PFSK-1 (cell line): ENCODE measurements around the gene ARHGAP12.

Source experiments
- FOXP2 ChIP-seq: optimal IDR thresholded peaks from 2 replicates; pipeline ENCODE3; 2011; ENCODE audit warnings: borderline replicate concordance, control low read depth, inconsistent platforms; ENCODE audit not compliant: insufficient read depth; ENCODE audit errors: extremely low read length, extremely low read depth
- POLR2AphosphoS5 ChIP-seq: IDR thresholded peaks from 2 replicates; pipeline ENCODE4 v1.6.1; 2012; ENCODE audit warnings: low read depth, mild to moderate bottlenecking, control low read depth, low read length, moderate library complexity
- SIN3A ChIP-seq: IDR thresholded peaks from 2 replicates; pipeline ENCODE4 v1.6.1; 2012; ENCODE audit warnings: mild to moderate bottlenecking, low read length, moderate library complexity, borderline replicate concordance; ENCODE audit not compliant: insufficient read depth
- TAF1 ChIP-seq: IDR thresholded peaks from 2 replicates; pipeline ENCODE4 v1.6.1; 2012; ENCODE audit warnings: low read length, control low read depth, borderline replicate concordance; ENCODE audit not compliant: insufficient read depth
- TF ChIP-seq, protein P1 (sequence below), 2 experiments: IDR thresholded peaks; 2 replicates each; pipeline versions ENCODE4 v1.6.1 to v1.8.0; 2011 to 2012; ENCODE audit warnings: low read depth in 2 of 2, low read length in 2 of 2, control low read depth in 1 of 2, inconsistent platforms in 1 of 2, mild to moderate bottlenecking in 1 of 2, moderate library complexity in 1 of 2; ENCODE audit not compliant: insufficient read depth in 1 of 2

ARHGAP12 gene

GRCh38 chr10:31936086-31936485 lies 7.5 kb upstream of the ARHGAP12 start:
- TF ChIP-seq, protein P1, sequence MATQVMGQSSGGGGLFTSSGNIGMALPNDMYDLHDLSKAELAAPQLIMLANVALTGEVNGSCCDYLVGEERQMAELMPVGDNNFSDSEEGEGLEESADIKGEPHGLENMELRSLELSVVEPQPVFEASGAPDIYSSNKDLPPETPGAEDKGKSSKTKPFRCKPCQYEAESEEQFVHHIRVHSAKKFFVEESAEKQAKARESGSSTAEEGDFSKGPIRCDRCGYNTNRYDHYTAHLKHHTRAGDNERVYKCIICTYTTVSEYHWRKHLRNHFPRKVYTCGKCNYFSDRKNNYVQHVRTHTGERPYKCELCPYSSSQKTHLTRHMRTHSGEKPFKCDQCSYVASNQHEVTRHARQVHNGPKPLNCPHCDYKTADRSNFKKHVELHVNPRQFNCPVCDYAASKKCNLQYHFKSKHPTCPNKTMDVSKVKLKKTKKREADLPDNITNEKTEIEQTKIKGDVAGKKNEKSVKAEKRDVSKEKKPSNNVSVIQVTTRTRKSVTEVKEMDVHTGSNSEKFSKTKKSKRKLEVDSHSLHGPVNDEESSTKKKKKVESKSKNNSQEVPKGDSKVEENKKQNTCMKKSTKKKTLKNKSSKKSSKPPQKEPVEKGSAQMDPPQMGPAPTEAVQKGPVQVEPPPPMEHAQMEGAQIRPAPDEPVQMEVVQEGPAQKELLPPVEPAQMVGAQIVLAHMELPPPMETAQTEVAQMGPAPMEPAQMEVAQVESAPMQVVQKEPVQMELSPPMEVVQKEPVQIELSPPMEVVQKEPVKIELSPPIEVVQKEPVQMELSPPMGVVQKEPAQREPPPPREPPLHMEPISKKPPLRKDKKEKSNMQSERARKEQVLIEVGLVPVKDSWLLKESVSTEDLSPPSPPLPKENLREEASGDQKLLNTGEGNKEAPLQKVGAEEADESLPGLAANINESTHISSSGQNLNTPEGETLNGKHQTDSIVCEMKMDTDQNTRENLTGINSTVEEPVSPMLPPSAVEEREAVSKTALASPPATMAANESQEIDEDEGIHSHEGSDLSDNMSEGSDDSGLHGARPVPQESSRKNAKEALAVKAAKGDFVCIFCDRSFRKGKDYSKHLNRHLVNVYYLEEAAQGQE (IDR thresholded peaks at IDR 0.05; ENCODE audit: insufficient read depth in 1 of 2, low read depth in 2 of 2, low read length in 2 of 2) = no peak
- TF ChIP-seq POLR2AphosphoS5 (no peak), FOXP2 (no peak), SIN3A (no peak), TAF1 (no peak)

GRCh38 chr10:31935678-31936077 lies 7.0 kb upstream of the ARHGAP12 start:
- TF ChIP-seq TAF1 (no peak), SIN3A (no peak), POLR2AphosphoS5 (no peak), FOXP2 (no peak)
- TF ChIP-seq, protein P1 (IDR thresholded peaks at IDR 0.05; ENCODE audit: insufficient read depth in 1 of 2, low read depth in 2 of 2, low read length in 2 of 2) = no peak

DNA sequence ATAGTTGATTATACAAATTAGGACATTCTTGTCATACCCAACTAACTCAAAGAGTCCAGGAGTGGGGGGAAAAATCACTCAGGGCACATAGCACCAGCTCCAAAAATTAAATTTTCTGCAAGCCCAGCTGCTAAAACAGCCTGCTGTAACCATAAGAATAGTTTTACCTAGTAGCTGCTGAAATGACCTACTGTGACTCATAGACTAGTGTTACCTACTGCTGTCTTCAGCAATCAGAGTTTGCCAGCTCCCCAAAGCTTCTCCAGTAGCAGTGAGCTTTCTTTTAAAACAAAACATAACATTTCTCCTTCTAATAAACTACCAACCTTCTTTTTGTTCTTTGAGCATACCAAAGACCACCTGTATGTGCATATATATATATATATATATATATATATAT lies 4.2 kb upstream of the ARHGAP12 start:
- TF ChIP-seq, protein P1 (IDR thresholded peaks at IDR 0.05; ENCODE audit: insufficient read depth in 1 of 2, low read depth in 2 of 2, low read length in 2 of 2) = no peak

DNA sequence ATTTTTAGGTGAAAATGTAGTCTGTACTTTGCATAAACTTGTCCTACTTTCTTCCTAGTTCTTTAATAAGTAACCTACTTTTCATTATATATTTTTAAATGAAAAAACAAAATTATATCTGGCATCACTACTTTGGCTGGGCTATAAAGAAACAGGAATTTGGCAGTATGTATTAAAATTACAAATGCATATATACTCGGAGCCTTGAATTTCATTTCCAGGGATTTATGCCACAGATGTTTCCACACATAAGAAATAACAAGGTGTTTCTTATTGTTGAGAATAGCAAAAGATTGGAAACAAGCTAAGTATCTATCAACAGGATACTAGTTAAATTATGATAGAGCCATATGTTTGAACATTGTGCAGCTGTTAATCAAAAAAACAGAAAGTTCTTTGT lies 2.2 kb upstream of the ARHGAP12 start:
- TF ChIP-seq POLR2AphosphoS5 (no peak), TAF1 (no peak), SIN3A (no peak), FOXP2 (no peak)
- TF ChIP-seq, protein P1 (IDR thresholded peaks at IDR 0.05; ENCODE audit: insufficient read depth in 1 of 2, low read depth in 2 of 2, low read length in 2 of 2) = no peak

- TF ChIP-seq TAF1 = no peak
- TF ChIP-seq POLR2AphosphoS5 = no peak
- TF ChIP-seq SIN3A = no peak
- no peak for TF ChIP-seq FOXP2
- TF ChIP-seq, protein P1 (IDR thresholded peaks at IDR 0.05; ENCODE audit: insufficient read depth in 1 of 2, low read depth in 2 of 2, low read length in 2 of 2) = no peak
These were observed 1.6 kb upstream of the ARHGAP12 start for GRCh38 chr10:31930023-31930751.
